Putamen (tissue), 1 donor: ENCODE measurements around the gene MICU1.

ENCODE experiments used
- DNase-seq: peaks from one replicate; pipeline ENCODE4 v3.0.0-alpha.2; 2016; ENCODE audit warnings: low spot score

The MICU1 gene

DNA sequence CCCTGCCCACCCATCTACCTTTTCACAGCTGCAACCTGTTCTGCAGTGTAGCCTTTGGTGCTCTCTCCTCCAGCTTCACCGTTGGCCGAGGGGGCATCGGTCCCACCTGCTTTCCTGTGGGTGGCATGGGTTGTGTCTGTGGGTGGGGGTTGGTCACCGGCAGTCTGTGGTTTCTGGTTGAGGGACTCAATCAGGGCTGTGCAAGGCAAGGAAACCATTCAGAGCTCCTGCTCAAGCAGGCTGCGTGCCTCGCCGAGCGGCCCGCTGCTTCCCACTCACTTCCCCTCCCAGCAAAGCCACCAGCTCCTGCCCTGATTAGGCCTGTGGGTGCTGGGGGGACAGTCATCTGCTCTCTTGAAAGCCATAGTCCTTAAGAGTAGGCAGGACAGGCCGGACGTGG lies 280.9 kb downstream of the MICU1 start:
- DNase-seq: no peak

- no peak for DNase-seq
Measured at GRCh38 chr10:72342911-72343310, 283.0 kb downstream of the MICU1 start.

DNA sequence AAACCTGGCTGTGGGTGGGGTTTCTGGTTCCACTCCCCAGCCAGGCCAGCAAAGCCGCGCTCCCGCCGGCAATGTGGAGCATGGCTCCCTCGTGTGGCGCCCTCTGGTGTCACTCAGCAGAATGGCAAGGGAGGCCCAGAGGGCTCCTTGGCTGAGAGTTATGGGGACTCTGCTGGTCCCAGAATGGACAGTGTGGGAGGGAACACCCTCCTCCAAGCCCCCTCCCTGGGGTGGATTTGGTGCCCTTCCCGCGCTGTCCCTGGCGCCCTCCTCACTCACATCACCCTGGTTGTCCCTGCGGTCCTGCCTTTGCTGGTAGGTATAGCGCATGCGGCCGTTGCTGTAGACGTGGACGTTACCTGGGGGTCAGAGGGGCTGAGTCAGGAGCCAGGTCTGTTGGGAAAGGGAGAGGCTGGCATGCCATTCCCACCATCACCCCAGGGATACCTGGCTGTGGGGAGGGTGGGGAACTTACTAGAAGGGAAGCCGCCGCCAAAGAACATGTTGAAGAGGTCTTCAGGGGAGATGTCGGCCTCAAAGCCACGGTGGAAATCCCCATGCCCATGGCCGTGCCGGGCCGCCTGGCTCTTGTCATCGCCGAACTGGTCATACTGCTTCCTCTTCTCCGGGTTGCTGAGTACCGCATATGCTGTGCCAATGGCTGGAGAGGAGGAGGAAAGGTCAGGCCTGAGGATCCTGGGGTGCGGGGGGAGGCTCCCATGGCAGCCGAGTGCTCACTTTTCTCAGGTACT lies 285.2 kb downstream of the MICU1 start:
- DNase-seq: no peak

DNA sequence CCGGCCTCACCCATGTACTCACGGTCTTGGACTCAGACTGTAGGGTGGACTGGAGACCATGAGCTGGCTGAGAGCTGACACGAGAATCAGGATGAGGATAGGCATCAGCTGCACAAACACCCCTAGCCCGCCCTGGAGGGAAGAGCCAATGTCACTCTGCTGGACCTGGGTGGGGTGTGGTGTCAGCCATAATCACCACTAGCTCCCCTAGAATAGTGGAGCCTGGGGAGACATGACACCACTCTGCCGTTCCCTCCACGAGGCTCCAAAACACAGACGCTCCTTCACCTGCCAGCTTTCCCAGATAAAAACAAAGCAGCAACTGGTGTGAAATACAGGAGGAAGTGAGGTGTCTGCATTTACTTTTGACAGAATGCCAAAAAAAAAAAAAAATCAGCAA lies 287.7 kb downstream of the MICU1 start:
- DNase-seq: no peak

DNA sequence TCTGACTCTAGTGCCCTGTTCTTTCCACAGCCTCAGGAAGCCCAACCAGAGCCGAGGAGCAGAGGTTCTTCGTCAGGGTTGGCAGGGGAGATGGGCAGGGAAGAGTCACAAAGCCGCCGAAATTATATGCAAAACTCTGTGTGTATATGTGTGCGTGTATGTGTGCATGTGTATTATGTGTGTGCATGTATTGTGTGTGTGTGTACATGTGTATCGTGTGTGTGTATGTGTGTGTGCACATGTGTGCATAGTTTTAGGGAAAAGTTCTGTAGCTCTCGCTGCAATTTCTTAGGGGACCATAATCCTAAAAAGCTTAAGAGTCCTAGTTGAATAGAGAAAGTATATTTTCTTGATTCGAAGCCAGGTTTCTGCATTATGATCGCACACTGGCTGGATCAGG lies 288.2 kb downstream of the MICU1 start:
- no peak for DNase-seq

DNA sequence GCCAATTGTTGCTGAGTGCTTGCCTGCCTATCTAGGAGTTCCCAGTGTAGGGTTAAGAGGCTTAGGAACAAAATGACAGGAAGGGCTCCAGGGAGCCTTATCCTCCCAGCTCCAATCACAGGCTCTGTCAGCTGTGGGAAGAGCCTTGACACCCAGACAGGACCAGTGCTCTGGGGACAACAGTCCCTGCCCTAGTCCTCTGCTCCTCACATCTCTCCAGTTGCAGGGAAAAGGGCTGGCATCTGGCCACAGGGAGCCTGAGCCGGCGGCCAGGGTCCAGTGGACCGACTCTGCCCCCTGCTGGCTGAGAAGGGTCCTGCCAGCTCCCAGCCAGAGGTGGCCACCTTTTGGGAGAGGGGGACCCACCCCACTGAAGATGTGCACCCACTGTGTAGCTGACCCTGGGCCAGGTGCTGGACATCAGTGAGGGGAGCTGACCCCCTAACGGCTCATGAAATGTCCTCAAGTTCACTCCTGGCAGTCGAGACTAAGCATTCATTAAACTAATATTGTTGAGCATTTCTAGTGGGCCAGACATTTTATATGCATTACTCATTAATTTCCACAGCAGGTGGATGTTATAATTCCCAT lies 288.7 kb downstream of the MICU1 start:
- DNase-seq: no peak

DNA sequence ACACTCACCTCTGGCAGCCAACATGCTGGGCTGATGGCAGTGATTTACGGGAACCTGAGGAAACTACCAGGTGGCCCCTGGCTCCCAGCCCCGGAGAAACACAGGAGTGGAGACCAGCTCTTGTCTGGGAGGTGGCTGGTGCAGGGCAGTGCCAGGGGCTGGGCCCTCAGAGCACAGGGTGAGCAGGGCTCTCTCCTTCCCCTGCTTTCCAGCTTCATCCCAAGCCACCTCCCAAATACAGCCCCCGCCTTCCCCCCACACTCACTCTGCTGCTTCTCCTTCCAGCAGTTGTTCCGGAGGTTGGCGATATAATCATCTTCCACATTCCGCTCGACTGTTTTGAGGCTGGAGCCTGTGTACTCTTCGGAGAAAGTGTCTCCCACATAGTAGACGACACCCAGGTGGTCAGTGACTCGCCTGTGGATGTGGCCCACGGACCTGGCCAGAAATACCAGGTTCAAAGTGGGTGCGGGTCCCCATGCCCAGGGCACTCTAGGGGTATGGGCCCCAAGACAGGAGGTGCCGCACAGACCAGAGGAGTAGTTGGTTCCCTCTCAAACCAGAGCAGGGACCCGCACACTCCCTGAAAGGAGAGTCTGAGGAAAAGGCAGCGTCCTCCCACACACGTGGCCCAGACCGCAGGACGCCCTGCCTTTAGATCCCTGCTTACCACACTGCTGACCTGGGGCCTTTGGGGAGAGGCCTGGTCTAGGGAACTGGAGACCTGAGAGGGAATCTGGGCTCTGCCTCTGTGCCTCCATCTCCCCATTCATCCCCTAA lies 289.4 kb downstream of the MICU1 start:
- DNase-seq: no peak

DNA sequence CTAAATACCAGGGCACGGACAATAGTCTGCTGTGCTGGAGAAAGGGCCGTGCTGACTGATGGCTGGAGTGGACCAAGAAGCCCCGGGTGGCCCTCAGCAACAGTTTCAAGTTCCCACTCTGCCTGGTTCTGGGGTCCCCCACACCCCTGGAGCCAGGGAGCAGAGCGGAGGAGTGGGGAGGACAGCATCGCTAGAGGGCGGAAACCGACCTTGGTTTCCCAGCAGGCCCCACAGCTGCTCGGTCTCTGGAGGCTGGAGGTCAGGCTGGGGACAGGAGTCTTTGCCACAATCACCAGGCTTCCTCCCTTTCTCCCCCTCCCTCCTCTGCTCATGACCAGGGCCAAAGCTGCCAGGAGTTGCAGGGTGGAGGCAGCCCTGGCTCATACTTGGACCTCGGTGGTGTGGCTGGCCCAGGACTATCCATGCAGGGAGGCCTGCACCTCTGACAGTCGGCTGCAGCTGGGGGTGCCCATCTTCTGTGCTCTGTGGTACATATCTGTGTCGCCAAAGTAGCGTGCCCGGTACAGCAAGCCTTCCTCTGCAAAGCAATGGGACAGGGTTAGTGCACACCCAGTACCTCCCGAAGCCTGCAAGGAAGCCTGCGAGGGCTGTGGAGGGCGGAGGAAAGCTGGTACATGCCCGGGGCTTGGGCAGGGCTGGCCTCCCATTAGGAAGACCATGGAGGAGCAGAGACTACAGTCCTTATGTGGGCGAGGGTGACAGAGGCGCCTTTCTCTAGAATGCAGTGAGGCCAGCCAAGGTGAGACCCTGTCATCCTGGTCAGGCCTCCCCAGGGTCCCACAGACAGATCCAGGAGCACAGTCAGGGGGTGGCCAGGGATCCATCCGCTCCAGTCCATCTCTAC lies 290.3 kb downstream of the MICU1 start:
- DNase-seq: no peak

DNA sequence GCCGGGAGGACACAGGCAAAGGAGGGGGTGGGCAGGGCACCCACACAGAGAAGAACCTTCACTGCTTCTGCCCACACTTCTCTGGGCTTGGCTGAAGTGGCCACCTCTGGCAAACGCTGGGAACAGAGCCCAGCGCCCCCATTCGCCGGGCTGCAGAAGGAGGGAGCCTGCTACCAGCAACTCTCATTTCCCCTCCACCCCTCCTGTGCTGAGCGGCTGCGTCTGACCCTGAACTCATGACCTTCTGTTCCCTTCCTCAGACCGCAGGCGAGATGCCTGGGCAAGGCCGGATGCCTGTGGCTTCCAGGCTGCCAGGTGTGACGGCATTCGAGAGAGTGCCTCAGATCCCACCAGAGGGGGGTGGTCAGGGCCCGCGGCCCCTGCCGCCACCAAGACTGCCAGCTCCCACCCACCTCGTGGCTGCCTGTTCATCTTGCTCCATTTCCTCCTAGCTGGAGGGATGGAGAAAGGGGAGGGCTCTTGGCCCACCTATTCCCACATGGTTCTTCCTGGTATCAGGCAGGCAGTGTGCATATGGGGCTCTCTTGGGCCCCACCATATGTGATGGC lies 291.0 kb downstream of the MICU1 start:
- DNase-seq: no peak

GRCh38 chr10:72334196-72334824 lies 291.6 kb downstream of the MICU1 start:
- peak; percentile 83 for DNase-seq

DNA sequence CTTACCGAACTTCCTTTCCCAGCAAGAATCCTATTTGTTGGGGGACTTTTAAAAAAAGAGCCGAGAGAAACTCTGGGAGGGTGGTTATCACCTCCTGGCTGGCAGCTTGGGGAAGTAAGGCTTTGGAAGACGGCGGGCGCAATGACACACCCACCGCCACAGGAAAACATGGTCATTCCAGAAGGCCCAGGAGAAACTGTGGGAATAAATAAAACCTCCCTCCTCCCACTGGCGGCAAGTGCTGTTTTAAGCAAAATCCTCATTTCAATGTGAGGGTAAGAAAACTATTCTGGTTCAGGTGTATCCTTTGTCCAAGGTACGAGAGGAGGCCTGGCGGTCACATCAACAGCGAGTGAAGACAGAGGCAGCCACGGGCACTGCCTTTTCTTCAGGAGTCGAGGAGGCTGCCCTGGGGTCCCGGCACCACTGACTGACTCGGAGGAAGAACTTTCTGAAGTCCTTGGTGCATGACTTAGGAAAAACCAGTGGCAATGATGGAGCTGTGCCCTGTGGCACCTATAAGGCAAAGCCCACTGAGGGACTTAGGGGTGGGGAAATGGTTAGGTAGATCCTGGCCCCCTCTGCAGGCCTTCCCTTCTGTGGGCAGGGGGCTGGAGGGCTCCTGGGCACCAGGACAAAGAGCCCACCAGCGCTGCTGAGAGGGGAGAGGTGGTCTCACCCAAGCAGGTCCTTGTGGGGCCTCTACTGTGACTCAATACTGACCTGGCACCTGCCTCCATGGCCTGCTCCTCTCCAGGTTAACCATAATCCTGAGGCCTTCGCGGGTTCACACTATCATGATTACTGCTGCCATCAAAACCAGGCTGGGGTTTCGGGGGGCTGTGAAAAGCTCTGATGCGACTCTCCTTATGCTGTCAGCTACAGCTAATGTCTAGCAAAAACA lies 292.5 kb downstream of the MICU1 start:
- no peak for DNase-seq

- no peak for DNase-seq
Measured at GRCh38 chr10:72332423-72333111, 293.3 kb downstream of the MICU1 start.

GRCh38 chr10:72331575-72332422 lies 294.1 kb downstream of the MICU1 start:
- peak; percentile 91 for DNase-seq

- DNase-seq: no peak
Measured at GRCh38 chr10:72330069-72330426, 295.8 kb downstream of the MICU1 start.

- no peak for DNase-seq
Measured at GRCh38 chr10:72329290-72330068, 296.4 kb downstream of the MICU1 start.

GRCh38 chr10:72328829-72329204 lies 297.1 kb downstream of the MICU1 start:
- no peak for DNase-seq

- peak; percentile 81 for DNase-seq
Measured at GRCh38 chr10:72328045-72328828, 297.6 kb downstream of the MICU1 start.
